ENCODE measurements around the gene DEAF1.

- TF ChIP-seq, protein P1, sequence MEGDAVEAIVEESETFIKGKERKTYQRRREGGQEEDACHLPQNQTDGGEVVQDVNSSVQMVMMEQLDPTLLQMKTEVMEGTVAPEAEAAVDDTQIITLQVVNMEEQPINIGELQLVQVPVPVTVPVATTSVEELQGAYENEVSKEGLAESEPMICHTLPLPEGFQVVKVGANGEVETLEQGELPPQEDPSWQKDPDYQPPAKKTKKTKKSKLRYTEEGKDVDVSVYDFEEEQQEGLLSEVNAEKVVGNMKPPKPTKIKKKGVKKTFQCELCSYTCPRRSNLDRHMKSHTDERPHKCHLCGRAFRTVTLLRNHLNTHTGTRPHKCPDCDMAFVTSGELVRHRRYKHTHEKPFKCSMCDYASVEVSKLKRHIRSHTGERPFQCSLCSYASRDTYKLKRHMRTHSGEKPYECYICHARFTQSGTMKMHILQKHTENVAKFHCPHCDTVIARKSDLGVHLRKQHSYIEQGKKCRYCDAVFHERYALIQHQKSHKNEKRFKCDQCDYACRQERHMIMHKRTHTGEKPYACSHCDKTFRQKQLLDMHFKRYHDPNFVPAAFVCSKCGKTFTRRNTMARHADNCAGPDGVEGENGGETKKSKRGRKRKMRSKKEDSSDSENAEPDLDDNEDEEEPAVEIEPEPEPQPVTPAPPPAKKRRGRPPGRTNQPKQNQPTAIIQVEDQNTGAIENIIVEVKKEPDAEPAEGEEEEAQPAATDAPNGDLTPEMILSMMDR (IDR thresholded peaks at IDR 0.05): no peak
- no peak for TF ChIP-seq POLR2A (IDR thresholded peaks at IDR 0.05)
Measured at GRCh38 chr11:625636-626268, 69.3 kb downstream of the DEAF1 start.
